Cerebellar nuclear complex (tissue), 1 donor: ENCODE results near the gene CLDN16.

Experiments
- DNase-seq, 2 experiments: peaks; one replicate each; lab custom pipeline; 2025; lab: John Stamatoyannopoulos, UW

CLDN16 gene

GRCh38 chr3:190442240-190442639, 54.3 kb downstream of the CLDN16 start:
- DNase-seq: no peak

GRCh38 chr3:190443257-190443656, 55.3 kb downstream of the CLDN16 start:
- no peak for DNase-seq

DNA sequence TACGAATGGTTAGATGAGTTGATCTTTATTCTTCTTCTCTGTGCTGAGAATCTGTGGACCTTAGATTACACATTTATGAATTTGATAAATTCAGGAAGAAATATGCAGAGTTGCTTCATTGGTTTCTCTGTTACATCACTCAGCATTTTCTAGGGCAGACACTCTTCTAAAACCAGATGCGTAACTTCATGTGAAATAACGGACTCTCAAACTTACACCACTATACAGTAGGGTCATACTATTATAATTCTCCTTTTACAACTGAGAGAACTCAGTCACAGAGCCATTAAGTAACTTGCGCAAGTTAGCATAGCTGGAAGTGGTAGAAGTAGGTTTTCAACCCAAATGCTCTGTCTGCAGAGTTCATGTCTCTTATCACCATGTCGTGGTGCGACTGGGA, 56.0 kb downstream of the CLDN16 start:
- no peak for DNase-seq

DNA sequence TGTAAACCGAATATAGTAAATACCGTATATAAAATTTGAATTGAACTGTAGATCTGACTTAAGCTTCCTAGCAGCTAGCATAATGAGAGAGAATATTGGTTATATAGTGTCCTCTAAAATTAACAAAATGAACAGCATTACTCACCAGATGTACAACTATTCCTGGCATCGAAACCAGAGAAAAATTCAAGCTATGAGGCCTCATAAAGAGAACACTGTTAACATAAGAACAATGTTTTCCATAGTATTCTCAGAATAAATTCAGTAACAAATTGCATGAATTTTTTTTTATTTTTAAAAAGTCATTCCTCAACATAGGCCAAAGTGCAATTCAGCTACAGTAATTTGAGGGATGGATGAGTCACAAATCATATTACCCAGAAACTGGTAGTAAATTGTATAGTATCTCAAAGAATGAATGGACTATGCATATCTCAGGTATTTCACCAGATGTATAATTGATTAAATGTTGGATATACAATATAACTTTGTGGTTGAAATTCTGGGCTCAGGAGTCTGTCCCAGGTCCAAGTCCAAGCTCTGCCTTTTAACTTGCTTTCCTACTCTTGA, 56.7 kb downstream of the CLDN16 start:
- DNase-seq: no peak

DNA sequence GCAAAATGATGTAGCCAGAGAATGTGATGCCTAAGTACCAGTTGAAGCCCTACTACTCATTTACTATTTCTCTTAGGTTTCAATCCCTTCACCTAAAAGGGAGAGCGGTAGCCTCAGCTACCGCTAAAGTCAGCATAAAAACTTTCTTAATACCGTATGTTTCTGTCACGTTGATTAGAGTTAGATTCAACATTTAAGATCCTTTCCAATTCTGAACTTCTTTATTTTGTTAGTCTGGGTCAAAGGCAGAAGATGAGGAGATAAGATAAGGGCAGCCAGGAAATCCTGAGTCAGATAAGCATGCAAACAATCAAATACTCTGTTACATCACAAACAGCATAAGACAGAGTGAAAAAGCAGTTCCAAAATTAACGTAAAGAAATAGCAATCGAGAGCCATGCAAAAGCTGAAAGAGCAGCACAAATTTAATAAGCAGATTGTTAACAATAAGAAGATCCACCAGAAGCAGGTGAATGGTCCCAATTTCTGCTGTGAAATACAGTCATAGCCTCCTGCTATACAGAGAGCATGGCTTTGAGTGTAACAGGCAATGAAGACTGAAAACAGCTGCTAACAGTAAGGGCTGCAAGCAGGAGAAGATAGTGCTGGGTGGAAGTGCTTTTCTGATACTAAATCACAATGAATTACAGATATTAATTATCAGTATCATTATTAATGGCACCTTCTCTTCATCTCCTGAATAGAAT, 58.8 kb downstream of the CLDN16 start:
- DNase-seq: no peak

- no peak for DNase-seq
Measured at GRCh38 chr3:190448256-190448655, 60.3 kb downstream of the CLDN16 start.

DNA sequence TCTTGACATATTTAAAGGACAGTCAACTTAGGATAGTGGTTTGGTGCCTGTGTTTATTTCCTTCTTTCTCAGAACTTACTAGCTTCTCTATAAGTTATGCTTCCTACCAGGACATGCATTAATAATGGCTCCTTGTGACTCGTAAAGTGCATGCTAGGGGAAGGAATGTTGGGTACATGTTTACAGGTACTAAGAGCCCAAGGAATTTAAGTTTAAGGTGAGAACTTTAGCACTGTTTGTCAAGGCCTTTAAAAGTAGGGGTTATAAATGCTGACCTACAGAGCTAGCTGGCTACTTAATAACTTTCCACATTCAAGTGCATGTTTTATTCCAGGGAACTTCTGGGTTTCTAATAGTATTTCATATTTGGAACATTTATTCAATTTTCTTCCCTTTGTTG, 61.8 kb downstream of the CLDN16 start, which contains the start of gene TMEM207:
TMEM207 (minus strand) TSS at position 101 of the 400 bp plus-strand sequence; CDS start at position 9, 92 bp downstream.
- DNase-seq: no peak

- DNase-seq: no peak
Measured at GRCh38 chr3:190455828-190456227, 67.9 kb downstream of the CLDN16 start.

GRCh38 chr3:190456770-190457169, 68.8 kb downstream of the CLDN16 start:
- no peak for DNase-seq

DNA sequence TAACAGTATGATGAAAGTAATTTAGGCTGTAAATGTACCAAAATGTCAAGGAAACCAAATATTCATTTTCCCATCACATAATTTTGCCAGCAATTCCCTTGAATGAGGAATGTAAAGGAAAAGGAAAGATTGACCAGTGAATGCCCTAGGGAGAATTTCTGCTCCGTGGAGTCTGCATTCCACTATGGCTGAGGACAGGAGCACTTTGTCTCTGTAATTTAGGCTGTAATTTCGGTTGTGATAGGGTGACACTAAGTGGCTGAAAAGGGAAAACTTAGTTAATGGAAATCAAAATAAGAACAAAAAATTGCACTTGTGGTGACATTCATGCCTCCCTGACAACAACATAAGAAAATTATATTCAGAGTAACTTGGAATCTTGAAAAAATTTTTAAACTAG, 70.1 kb downstream of the CLDN16 start:
- DNase-seq: no peak
